Peyer's patch (tissue), 4 donors: Measurements from ENCODE around the gene GVQW3.

Experiments used
- CTCF ChIP-seq, 6 experiments: fragments of 450-650 bp in 4 of 6; fragments of 200-600 bp in 2 of 6; sonication (generic) in 1 of 6; IDR thresholded peaks; one replicate each; pipeline ENCODE4 v1.5.1; 2017 to 2019; ENCODE audit warnings: antibody characterized with exemption in 6 of 6, mild to moderate bottlenecking in 3 of 6, moderate library complexity in 1 of 6
- POLR2A ChIP-seq, 2 donors: fragments of 450-650 bp; IDR thresholded peaks; one replicate each; pipeline ENCODE4 v1.5.1; 2017; ENCODE audit warnings: antibody characterized with exemption in 2 of 2, mild to moderate bottlenecking in 2 of 2, moderate library complexity in 2 of 2

- TF ChIP-seq CTCF (IDR thresholded peaks at IDR 0.05) (no peak), POLR2A (IDR thresholded peaks at IDR 0.05) (no peak)
Observed at GRCh38 chr11:76334826-76335389, 46.2 kb upstream of the GVQW3 start.
